Transverse colon (tissue), 4 donors: ENCODE measurements around the gene INPP1. TPM values are rescaled to one million over a fixed set of nuclear protein-coding genes. Genes with fewer than 3 reads are reported as not detected.
"Not testable (repeated sequence)": the region's sequence is repeated elsewhere in the genome, so short reads cannot be mapped to it uniquely, and the experiment has no call there.

Source experiments
- DNase-seq: peaks from one replicate; pipeline ENCODE4 v3.0.0-alpha.2; 2019
- H3K27ac ChIP-seq, 4 donors: fragments of 200-600 bp; sonication (generic); 2 replicates each; pipeline ENCODE4 v1.5.1; 2016 to 2018; ENCODE audit warnings: inconsistent platforms in 4 of 4
- H3K27me3 ChIP-seq: fragments of 200-600 bp; sonication (generic); 2 replicates; pipeline ENCODE4 v1.5.1; 2017; ENCODE audit warnings: inconsistent platforms
- H3K36me3 ChIP-seq, 4 donors: fragments of 200-600 bp; sonication (generic); 2 replicates each; pipeline ENCODE4 v1.5.1; 2017 to 2019; ENCODE audit warnings: inconsistent platforms in 4 of 4
- H3K4me1 ChIP-seq, 4 donors: fragments of 200-600 bp; sonication (generic); 2 replicates each; pipeline ENCODE4 v1.5.1; 2017 to 2020; ENCODE audit warnings: inconsistent platforms in 4 of 4
- H3K4me3 ChIP-seq, 4 donors: fragments of 200-600 bp; sonication (generic); 1 replicate in 1 of 4; 2 replicates in 3 of 4; pipeline versions ENCODE4 v1.5.1 to v1.6.1; 2017 to 2019; ENCODE audit warnings: inconsistent platforms in 4 of 4
- H3K9me3 ChIP-seq, 2 donors: fragments of 200-600 bp; sonication (generic); 2 replicates each; pipeline ENCODE4 v1.5.1; 2017 to 2019; ENCODE audit warnings: inconsistent platforms in 2 of 2
- EP300 ChIP-seq: sonication (generic); formaldehyde crosslinking; IDR thresholded peaks from one replicate; pipeline ENCODE4 v1.6.1; 2017; ENCODE audit warnings: antibody characterized with exemption, low read depth
- POLR2A ChIP-seq: fragments of 450-650 bp; IDR thresholded peaks from one replicate; pipeline ENCODE4 v1.6.1; 2016; ENCODE audit warnings: antibody characterized with exemption, mild to moderate bottlenecking, moderate library complexity
- POLR2AphosphoS5 ChIP-seq, 3 donors: sonication (generic); formaldehyde crosslinking; IDR thresholded peaks; one replicate each; pipeline ENCODE4 v1.6.1; 2016; ENCODE audit warnings: antibody characterized with exemption in 3 of 3
- WGBS, 2 donors: methylation state at CpG; one replicate each; pipeline ENCODE4 v1.1.5; 2018; ENCODE audit warnings: low coverage in 1 of 2; 5-methylcytosine and 5-hydroxymethylcytosine counted together
- in situ Hi-C, 4 donors: fragments of 200-750 bp; cut with MboI; loops; one replicate each; pipeline versions ENCODE4 v1.15.0 to v1.15.1; 2017; ENCODE audit warnings: low sequenced_read_pairs in 3 of 4, low pct_ligation_motif_present in 1 of 4, low pct_unique_long_range_greater_than_20kb in 1 of 4
- intact Hi-C: fragments of 100-400 bp; cut with DNase I; formaldehyde crosslinking; loops from one replicate; pipeline ENCODE4 v1.15.1; 2023; ENCODE audit warnings: low total_unique reads
- total RNA-seq, 4 donors: library from RNA; depleted of rRNA; stranded (reverse); fragments of >200 nt; gene quantifications; one replicate each; pipeline ENCODE4 v1.1.0, GENCODE V29; 2016
- TF ChIP-seq, protein P1 (sequence below), 5 experiments: fragments of 200-600 bp in 3 of 5; fragments of 450-650 bp in 2 of 5; sonication (generic) in 3 of 5; IDR thresholded peaks; 1 replicate in 2 of 5; 2 replicates in 3 of 5; pipeline ENCODE4 v1.5.1; 2016 to 2017; ENCODE audit warnings: antibody characterized with exemption in 5 of 5, inconsistent platforms in 3 of 5, mild to moderate bottlenecking in 2 of 5, moderate library complexity in 1 of 5

INPP1 gene, protein sequence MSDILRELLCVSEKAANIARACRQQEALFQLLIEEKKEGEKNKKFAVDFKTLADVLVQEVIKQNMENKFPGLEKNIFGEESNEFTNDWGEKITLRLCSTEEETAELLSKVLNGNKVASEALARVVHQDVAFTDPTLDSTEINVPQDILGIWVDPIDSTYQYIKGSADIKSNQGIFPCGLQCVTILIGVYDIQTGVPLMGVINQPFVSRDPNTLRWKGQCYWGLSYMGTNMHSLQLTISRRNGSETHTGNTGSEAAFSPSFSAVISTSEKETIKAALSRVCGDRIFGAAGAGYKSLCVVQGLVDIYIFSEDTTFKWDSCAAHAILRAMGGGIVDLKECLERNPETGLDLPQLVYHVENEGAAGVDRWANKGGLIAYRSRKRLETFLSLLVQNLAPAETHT
- 10 to 100 TPM in 3 of 4 donors, under 1 TPM in 1; 0.60 to 22.1 (median 21.2) TPM for total RNA-seq

DNA sequence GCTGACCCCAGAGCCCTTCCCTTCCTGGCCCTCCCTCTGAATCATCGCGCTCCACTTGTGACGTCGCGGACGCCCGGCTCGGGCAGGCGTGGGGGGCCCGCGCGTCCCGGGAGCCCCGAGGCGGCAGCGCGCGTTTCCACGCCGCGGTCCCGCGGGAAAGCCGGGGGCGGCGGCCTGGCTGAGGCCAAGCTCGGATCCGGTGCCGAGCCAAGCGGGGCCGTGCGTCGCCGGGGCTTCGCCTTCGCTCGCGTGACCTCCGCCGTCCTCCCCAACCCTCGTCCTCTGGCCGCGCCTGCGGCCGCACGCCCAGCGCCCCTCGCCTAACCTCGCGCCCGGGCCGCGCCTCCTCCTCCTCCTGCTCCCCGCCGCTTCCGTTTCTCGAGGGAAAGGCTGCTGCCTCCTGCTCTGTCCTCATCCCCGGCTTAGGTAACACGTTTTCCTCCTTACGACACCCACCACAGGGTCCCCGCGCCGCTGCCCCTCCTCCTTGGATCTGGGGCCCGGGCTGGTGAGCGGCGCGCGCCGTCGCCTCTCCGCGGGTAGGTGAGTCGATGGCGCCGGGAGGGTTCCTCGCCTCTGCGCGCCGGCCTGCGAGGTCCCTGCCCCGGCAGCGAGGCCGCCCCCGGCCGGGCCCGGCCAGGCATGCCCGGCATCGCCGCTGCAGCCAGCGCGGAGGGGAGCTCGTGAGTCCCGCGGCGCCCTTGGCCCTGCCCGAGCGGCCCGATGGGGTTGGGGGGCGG, at the start of gene INPP1:
Gene INPP1 (plus strand): TSS at position 54 of the 740 bp plus-strand sequence. CDS start 16,514 bp downstream, outside the sequence.
- Histone ChIP-seq H3K36me3 (no peaks in the 10 kb centered on the region), H3K4me3 (peak within 1 kb of the TSS; percentile 51 to 81 (median 67)), H3K27me3 (no peaks in the 10 kb centered on the region), H3K4me1 (peaks cover 11 to 30% (median 17%) of the 10 kb centered on the region in 4 donors), H3K9me3 (no peaks in the 10 kb centered on the region), H3K27ac (peak within 1 kb of the TSS; percentile 86 to 95 (median 88))
- in situ Hi-C loops = no loop called here
- intact Hi-C loops = no loop called here
- TF ChIP-seq POLR2AphosphoS5 (IDR thresholded peaks at IDR 0.05) (peak in 2 of 3 donors; percentile 69 to 71), EP300 (no peak), POLR2A (peak; percentile 41)
- TF ChIP-seq, protein P1, sequence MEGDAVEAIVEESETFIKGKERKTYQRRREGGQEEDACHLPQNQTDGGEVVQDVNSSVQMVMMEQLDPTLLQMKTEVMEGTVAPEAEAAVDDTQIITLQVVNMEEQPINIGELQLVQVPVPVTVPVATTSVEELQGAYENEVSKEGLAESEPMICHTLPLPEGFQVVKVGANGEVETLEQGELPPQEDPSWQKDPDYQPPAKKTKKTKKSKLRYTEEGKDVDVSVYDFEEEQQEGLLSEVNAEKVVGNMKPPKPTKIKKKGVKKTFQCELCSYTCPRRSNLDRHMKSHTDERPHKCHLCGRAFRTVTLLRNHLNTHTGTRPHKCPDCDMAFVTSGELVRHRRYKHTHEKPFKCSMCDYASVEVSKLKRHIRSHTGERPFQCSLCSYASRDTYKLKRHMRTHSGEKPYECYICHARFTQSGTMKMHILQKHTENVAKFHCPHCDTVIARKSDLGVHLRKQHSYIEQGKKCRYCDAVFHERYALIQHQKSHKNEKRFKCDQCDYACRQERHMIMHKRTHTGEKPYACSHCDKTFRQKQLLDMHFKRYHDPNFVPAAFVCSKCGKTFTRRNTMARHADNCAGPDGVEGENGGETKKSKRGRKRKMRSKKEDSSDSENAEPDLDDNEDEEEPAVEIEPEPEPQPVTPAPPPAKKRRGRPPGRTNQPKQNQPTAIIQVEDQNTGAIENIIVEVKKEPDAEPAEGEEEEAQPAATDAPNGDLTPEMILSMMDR (IDR thresholded peaks at IDR 0.05) = no peak
- peak; percentile 74 for DNase-seq
- WGBS, 2 donors = 1% methylated on average over 90 of the region's 99 CpGs; no CpG with 5 or more reads in 1 of the 2 donors

DNA sequence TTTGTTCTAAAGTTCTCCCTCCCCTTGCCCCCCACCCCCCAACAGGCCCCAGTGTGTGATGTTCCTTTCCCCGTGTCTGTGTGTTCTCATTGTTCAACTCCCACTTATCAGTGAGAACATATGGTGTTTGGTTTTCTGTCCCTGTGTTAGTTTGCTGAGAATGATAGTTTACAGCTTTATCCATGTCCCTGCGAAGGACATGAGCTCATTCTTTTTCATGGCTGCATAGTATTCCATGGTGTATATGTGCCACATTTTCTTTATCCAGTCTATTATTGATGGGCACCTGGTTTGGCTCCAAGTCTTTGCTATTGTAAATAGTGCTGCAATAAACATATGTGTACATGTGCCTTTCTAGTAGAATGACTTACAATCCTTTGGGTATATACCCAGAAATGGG, 45.5 kb upstream of the INPP1 start:
- DNase-seq, H3K4me3 ChIP-seq, H3K4me1 ChIP-seq, H3K27me3 ChIP-seq, H3K27ac ChIP-seq, H3K9me3 ChIP-seq, intact Hi-C loops: not testable (repeated sequence)
- H3K36me3 ChIP-seq = peaks cover 0 to 19% (median 4%) of the 10 kb centered on the region in 4 donors
- in situ Hi-C loops = loop anchor here in 2 of 4 donors (25.0 kb wide), 1 partner anchor 211 kb away; no protein-coding TSS in a partner anchor
- 96 to 100% methylated on average over 1 to 2 of the region's 2 CpGs for WGBS, 2 donors

DNA sequence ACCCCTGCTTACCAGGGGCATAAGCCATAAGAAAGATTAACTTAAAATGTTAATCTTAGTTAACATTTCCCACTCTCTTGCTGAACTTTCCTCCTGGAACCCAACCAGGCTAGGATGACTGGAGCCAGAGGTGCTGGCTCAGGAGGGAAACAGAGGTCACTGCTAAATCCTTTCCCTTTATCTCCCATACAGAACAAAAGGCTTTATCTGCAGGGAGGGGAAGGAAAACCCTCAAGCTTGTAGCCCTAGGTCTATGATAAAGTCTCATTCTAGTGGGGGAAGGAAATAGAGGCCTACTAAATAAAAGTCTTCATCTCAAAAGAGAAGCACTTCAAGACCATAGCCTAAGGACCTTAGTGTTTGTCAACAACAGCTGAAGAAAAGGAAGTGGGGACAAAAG, 42.4 kb upstream of the INPP1 start:
- H3K36me3 ChIP-seq = peaks cover 0 to 3% (median 0%) of the 10 kb centered on the region in 4 donors
- no peak overlapping the region for H3K4me3 ChIP-seq
- in situ Hi-C loops = no loop called here
- intact Hi-C loops = no loop called here
- H3K27ac ChIP-seq = no peak overlapping the region
- H3K4me1 ChIP-seq = no peaks in the 10 kb centered on the region
- no peaks in the 10 kb centered on the region for H3K9me3 ChIP-seq
- TF ChIP-seq POLR2A = no peak
- TF ChIP-seq EP300 = no peak
- TF ChIP-seq, protein P1 (IDR thresholded peaks at IDR 0.05) = no peak
- no peak for TF ChIP-seq POLR2AphosphoS5 (IDR thresholded peaks at IDR 0.05)
- no peak for DNase-seq
- H3K27me3 ChIP-seq = no peaks in the 10 kb centered on the region

DNA sequence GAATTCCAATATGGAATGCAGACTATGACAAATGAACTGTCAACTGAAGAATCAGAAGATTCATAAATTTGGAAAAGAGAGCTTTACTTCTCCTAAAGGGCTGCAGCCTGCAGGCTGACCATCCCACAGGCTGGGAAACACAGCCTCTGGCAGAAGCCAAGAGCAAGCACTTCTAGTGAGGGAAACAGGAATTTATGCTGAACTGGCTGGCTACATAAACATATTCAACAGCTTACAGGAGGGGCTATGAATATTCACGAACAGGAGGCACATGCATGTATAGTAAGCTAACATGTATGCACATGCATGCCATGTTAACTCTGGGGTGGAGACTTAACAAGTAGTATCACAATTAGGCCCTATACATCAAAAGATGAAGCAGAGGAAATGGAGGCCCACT, 41.3 kb upstream of the INPP1 start:
- WGBS, 2 donors = 67 to 96% methylated on average over 1 of the region's 1 CpG
- DNase-seq = no peak
- no peak for TF ChIP-seq POLR2AphosphoS5 (IDR thresholded peaks at IDR 0.05)
- TF ChIP-seq POLR2A = no peak
- no peak for TF ChIP-seq EP300
- TF ChIP-seq, protein P1 (IDR thresholded peaks at IDR 0.05) = no peak

More for the DNA sequence above, 41.3 kb upstream of the INPP1 start:
- Histone ChIP-seq H3K9me3 (no peaks in the 10 kb centered on the region), H3K4me3 (no peak overlapping the region), H3K4me1 (no peaks in the 10 kb centered on the region), H3K36me3 (peaks cover 0 to 3% (median 0%) of the 10 kb centered on the region in 4 donors), H3K27ac (no peak overlapping the region), H3K27me3 (no peaks in the 10 kb centered on the region)
- in situ Hi-C loops = no loop called here
- intact Hi-C loops = no loop called here
